Endothelial cell of umbilical vein (primary cell): ENCODE data around the gene PDHX. TPM values are rescaled to one million over a fixed set of nuclear protein-coding genes. Genes with fewer than 3 reads are reported as not detected.

Source experiments
- BruUV-seq: library from RNA; stranded (reverse); fragments of 400-500 nt; replicated peaks from 2 replicates; lab custom pipeline; 2021; lab: Mats Ljungman, UMichigan
- CTCF ChIA-PET: fragments of 300-600, 350-600 bp; sonication (Branson Sonifier 250); formaldehyde crosslinking; loops from one replicate; lab custom pipeline; 2021; ENCODE audit warnings: antibody characterized with exemption, inconsistent platforms; lab: Charles Lee
- POLR2A ChIA-PET: fragments of 300-600, 350-600 bp; sonication (Branson Sonifier 250); formaldehyde crosslinking; loops from one replicate; lab custom pipeline; 2021; ENCODE audit warnings: antibody characterized with exemption, inconsistent platforms; lab: Charles Lee
- DNase-seq: peaks from one replicate; pipeline ENCODE4 v3.0.0-alpha.2; 2011; ENCODE audit warnings: low read depth, low spot score
- FAIRE-seq: peaks from 2 replicates; lab custom pipeline; 2011; peaks lifted over from hg19 to GRCh38; lab: Jason Lieb, UNC
- H2AFZ ChIP-seq: 2 replicates; pipeline ENCODE4 v1.6.0; 2012; ENCODE audit warnings: low read depth, low read length, control low read depth, inconsistent platforms
- H3K27ac ChIP-seq: 2 replicates; pipeline ENCODE4 v1.5.1; 2011; ENCODE audit warnings: low read depth, mild to moderate bottlenecking, control low read depth, low read length, moderate library complexity; ENCODE audit not compliant: insufficient read depth
- H3K27me3 ChIP-seq, 2 experiments: 2 replicates each; pipeline versions ENCODE4 v1.6.0 to v1.6.1; 2011; ENCODE audit warnings: low read length in 2 of 2, mixed read lengths in 1 of 2; ENCODE audit not compliant: control insufficient read depth in 2 of 2, insufficient read depth in 2 of 2
- H3K36me3 ChIP-seq, 2 experiments: 2 replicates in 1 of 2; 3 replicates in 1 of 2; pipeline ENCODE4 v1.5.1; 2011; ENCODE audit warnings: low read length in 2 of 2, mild to moderate bottlenecking in 1 of 2, moderate library complexity in 1 of 2; ENCODE audit not compliant: control insufficient read depth in 2 of 2, insufficient read depth in 2 of 2; ENCODE audit errors: extremely low read depth in 1 of 2
- H3K4me1 ChIP-seq: 3 replicates; pipeline ENCODE4 v1.5.1; 2011; ENCODE audit warnings: mild to moderate bottlenecking, low read length; ENCODE audit not compliant: control insufficient read depth, insufficient read depth; ENCODE audit errors: extremely low read depth
- H3K4me2 ChIP-seq: 2 replicates; pipeline ENCODE4 v1.6.1; 2011; ENCODE audit warnings: low read length, control low read depth, mixed read lengths; ENCODE audit not compliant: insufficient read depth
- H3K4me3 ChIP-seq, 3 experiments: fragments of 200-600 bp in 1 of 3; sonication (generic), shearing (Covaris generic) in 1 of 3; replicated peaks in 1 of 3; 2 replicates each; pipeline ENCODE4 v1.5.1; 2011 to 2016; ENCODE audit warnings: control low read depth in 3 of 3, low read length in 3 of 3, mild to moderate bottlenecking in 2 of 3, inconsistent platforms in 1 of 3, low read depth in 1 of 3, moderate library complexity in 1 of 3; ENCODE audit not compliant: insufficient read depth in 1 of 3
- H3K79me2 ChIP-seq: 2 replicates; pipeline ENCODE4 v1.6.0; 2012; ENCODE audit warnings: low read length, inconsistent platforms; ENCODE audit not compliant: control insufficient read depth, insufficient read depth
- H3K9ac ChIP-seq: replicated peaks from 2 replicates; pipeline ENCODE3; 2011; ENCODE audit warnings: low read length, control low read depth; ENCODE audit not compliant: insufficient read depth; ENCODE audit errors: extremely low read depth
- H3K9me1 ChIP-seq: replicated peaks from 3 replicates; pipeline ENCODE4 v1.6.0; 2011; ENCODE audit warnings: mild to moderate bottlenecking, low read length; ENCODE audit not compliant: control insufficient read depth, insufficient read depth; ENCODE audit errors: extremely low read depth
- H3K9me3 ChIP-seq: replicated peaks from 2 replicates; pipeline ENCODE4 v1.5.1; 2012; ENCODE audit warnings: low read length, inconsistent platforms; ENCODE audit not compliant: control insufficient read depth, insufficient read depth
- H4K20me1 ChIP-seq: replicated peaks from 2 replicates; pipeline ENCODE3; 2011; ENCODE audit warnings: mild to moderate bottlenecking, low read length; ENCODE audit not compliant: control insufficient read depth, insufficient read depth; ENCODE audit errors: extremely low read depth
- EZH2 ChIP-seq: IDR thresholded peaks from 2 replicates; pipeline ENCODE4 v1.6.1; 2012; ENCODE audit warnings: borderline replicate concordance, low read depth, mild to moderate bottlenecking, moderate library complexity, low read length, inconsistent platforms; ENCODE audit not compliant: severe bottlenecking
- FOS ChIP-seq: IDR thresholded peaks from 2 replicates; pipeline ENCODE4 v1.6.1; 2011; ENCODE audit warnings: mild to moderate bottlenecking, low read length, moderate library complexity, borderline replicate concordance; ENCODE audit not compliant: insufficient read depth
- GATA2 ChIP-seq: IDR thresholded peaks from 2 replicates; pipeline ENCODE4 v1.7.0; 2011; ENCODE audit warnings: low read depth, mild to moderate bottlenecking, moderate library complexity, mixed read lengths, low read length; ENCODE audit not compliant: insufficient read length, insufficient read depth
- JUN ChIP-seq: IDR thresholded peaks from 2 replicates; pipeline ENCODE4 v1.6.1; 2011; ENCODE audit warnings: borderline replicate concordance, low read depth; ENCODE audit not compliant: insufficient read length, insufficient read depth
- MYC ChIP-seq: IDR thresholded peaks from one replicate; pipeline ENCODE4 v1.6.1; 2011; ENCODE audit warnings: mild to moderate bottlenecking, low read depth, low read length
- POLR2A ChIP-seq: IDR thresholded peaks from 2 replicates; pipeline ENCODE4 v1.6.1; 2012; ENCODE audit warnings: low read depth, mild to moderate bottlenecking, control low read depth, low read length
- POLR2AphosphoS5 ChIP-seq: IDR thresholded peaks from 2 replicates; pipeline ENCODE4 v1.6.1; 2012; ENCODE audit warnings: low read depth, mild to moderate bottlenecking, control low read depth, low read length, moderate library complexity; ENCODE audit not compliant: insufficient read depth
- dilution Hi-C: fragments of 300-500 bp; cut with MboI; formaldehyde crosslinking; loops from one replicate; pipeline ENCODE4 v1.15.0; 2019; ENCODE audit warnings: low sequenced_read_pairs; ENCODE audit not compliant: extremely low pct_ligation_motif_present
- intact Hi-C: fragments of 100-400 bp; cut with micrococcal nuclease; formaldehyde crosslinking; loops from one replicate; pipeline ENCODE4 v1.10.0; 2022
- polyA plus RNA-seq, 4 experiments: library from polyadenylated mRNA; depleted of rRNA in 3 of 4; stranded (reverse) in 3 of 4; unstranded in 1 of 4; fragments of >200 nt; gene quantifications; 2 replicates each; pipeline versions ENCODE4 v1.2.1 to v1.2.3, GENCODE V29; 2011 to 2012; ENCODE audit warnings: missing spikeins in 1 of 4
- total RNA-seq: library from RNA; stranded (reverse); gene quantifications from 2 replicates; pipeline ENCODE4 v1.2.3, GENCODE V29; 2021
- TF ChIP-seq, protein P1 (sequence below): IDR thresholded peaks from 2 replicates; pipeline ENCODE4 v1.6.1; 2011; ENCODE audit not compliant: insufficient read depth, insufficient read length
- TF ChIP-seq, protein P2 (sequence below), 2 donors: IDR thresholded peaks; 1 replicate in 1 of 2; 2 replicates in 1 of 2; pipeline ENCODE4 v1.5.1; 2011; ENCODE audit warnings: low read length in 2 of 2, mild to moderate bottlenecking in 2 of 2, moderate library complexity in 2 of 2, control low read depth in 1 of 2, inconsistent platforms in 1 of 2, low read depth in 1 of 2; ENCODE audit not compliant: insufficient read depth in 1 of 2; ENCODE audit errors: extremely low read depth in 1 of 2

PDHX gene
- total and polyA plus RNA-seq, 2 donors (not counting 3 experiments of a cell fraction or from before 2014, with no cell fraction given): 10.5 to 30.5 TPM

DNA sequence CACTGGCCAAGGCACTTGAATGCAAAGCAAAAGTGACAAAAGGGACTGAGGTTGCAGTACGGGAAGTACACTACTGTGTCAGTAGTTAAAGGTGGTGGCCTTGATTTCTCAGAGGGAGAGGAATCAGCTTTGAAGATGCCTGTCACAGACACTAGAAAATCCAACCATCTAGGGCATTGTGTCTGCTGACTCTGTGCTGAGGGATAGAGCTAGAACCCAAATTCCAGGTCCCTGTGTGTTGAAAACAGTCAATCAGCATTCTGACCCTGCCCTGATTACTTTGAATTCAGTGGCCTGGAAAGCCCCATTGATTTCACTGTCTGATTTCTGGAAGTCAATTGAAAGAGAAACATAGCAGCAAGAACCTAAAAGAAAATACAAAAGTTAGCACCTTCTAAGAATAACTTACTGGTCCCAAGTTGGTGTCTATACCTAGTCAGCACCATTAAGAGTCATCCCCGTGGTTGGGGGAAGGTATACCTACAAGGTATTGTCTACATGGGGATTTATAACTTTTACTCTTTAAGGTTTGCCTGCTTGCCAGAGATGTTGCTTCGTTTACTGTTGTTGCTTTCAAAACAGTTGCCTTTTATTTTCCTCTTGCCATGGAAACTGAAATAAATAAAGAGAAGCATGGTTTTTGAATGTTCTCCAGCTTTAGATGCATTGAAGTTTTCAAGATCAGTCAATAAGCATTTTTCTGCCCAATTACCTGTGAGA lies 97.3 kb downstream of the PDHX start:
- no peak overlapping the region for H3K9ac ChIP-seq
- no peaks in the 10 kb centered on the region for H3K9me3 ChIP-seq
- H3K9me1 ChIP-seq: no peaks in the 10 kb centered on the region
- no peak overlapping the region for H3K4me3 ChIP-seq
- H2AFZ ChIP-seq: no peak overlapping the region
- H3K36me3 ChIP-seq: no peaks in the 10 kb centered on the region
- intact Hi-C loops: no loop called here
- H3K79me2 ChIP-seq: no peaks in the 10 kb centered on the region
- no peak for FAIRE-seq
- ChIA-PET POLR2A (no interaction called here), CTCF (interaction anchor here (0.6 to 1.1 kb wide), 3 partner anchors 13 to 464 kb away, joined by 3 to 4 read pairs (median 3); no protein-coding TSS in a partner anchor)
- H4K20me1 ChIP-seq: no peaks in the 10 kb centered on the region
- dilution Hi-C loops: no loop called here
- H3K27me3 ChIP-seq: no peaks in the 10 kb centered on the region
- no peak overlapping the region for H3K27ac ChIP-seq
- no TSS peak for BruUV-seq
- no peak overlapping the region for H3K4me2 ChIP-seq
- DNase-seq: no peak
- no peak for TF ChIP-seq MYC
- TF ChIP-seq JUN: no peak
- TF ChIP-seq POLR2AphosphoS5: no peak
- no peak for TF ChIP-seq GATA2
- H3K4me1 ChIP-seq: no peaks in the 10 kb centered on the region

DNA sequence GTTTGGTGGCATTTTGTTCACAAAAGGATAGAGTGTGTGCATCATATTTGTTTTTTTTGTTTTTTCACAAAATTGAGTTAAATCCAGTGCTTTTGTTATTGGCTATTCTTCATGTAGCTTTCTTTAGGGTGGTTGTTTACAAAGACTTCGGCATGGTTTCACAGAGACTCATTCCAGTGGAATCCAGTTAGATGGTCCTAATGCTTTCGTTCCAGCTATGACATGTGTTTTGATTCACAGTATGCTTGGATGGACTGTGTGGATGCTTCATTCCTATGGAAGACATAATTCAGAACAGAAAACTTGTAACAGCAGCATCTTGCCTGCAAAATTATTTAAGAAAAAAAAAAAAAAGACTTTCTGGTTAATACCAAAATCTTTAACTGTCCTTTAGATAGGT lies 97.9 kb downstream of the PDHX start:
- no peak overlapping the region for H3K4me2 ChIP-seq
- CTCF ChIA-PET: interaction anchor here (0.6 to 1.1 kb wide), 2 partner anchors 14 to 463 kb away, joined by 3 read pairs; no protein-coding TSS in a partner anchor
- H3K27ac ChIP-seq: no peak overlapping the region
- no peaks in the 10 kb centered on the region for H3K9me3 ChIP-seq
- DNase-seq: no peak
- H3K9ac ChIP-seq: no peak overlapping the region
- no peak overlapping the region for H2AFZ ChIP-seq
- no peaks in the 10 kb centered on the region for H3K36me3 ChIP-seq
- H3K79me2 ChIP-seq: no peaks in the 10 kb centered on the region
- no peaks in the 10 kb centered on the region for H3K4me1 ChIP-seq
- no peak for FAIRE-seq
- POLR2A ChIA-PET: no interaction called here
- H3K27me3 ChIP-seq: no peaks in the 10 kb centered on the region
- dilution Hi-C loops (no loop called here), intact Hi-C loops (no loop called here)
- BruUV-seq: no TSS peak
- H3K4me3 ChIP-seq: no peak overlapping the region
- no peaks in the 10 kb centered on the region for H4K20me1 ChIP-seq
- TF ChIP-seq POLR2AphosphoS5 (no peak), EZH2 (no peak), JUN (no peak), GATA2 (no peak), POLR2A (no peak), MYC (no peak), FOS (no peak)
- TF ChIP-seq, protein P1, sequence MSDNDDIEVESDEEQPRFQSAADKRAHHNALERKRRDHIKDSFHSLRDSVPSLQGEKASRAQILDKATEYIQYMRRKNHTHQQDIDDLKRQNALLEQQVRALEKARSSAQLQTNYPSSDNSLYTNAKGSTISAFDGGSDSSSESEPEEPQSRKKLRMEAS: no peak
- TF ChIP-seq, protein P2, sequence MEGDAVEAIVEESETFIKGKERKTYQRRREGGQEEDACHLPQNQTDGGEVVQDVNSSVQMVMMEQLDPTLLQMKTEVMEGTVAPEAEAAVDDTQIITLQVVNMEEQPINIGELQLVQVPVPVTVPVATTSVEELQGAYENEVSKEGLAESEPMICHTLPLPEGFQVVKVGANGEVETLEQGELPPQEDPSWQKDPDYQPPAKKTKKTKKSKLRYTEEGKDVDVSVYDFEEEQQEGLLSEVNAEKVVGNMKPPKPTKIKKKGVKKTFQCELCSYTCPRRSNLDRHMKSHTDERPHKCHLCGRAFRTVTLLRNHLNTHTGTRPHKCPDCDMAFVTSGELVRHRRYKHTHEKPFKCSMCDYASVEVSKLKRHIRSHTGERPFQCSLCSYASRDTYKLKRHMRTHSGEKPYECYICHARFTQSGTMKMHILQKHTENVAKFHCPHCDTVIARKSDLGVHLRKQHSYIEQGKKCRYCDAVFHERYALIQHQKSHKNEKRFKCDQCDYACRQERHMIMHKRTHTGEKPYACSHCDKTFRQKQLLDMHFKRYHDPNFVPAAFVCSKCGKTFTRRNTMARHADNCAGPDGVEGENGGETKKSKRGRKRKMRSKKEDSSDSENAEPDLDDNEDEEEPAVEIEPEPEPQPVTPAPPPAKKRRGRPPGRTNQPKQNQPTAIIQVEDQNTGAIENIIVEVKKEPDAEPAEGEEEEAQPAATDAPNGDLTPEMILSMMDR (IDR thresholded peaks at IDR 0.05; ENCODE audit: extremely low read depth in 1 of 2, insufficient read depth in 1 of 2, low read depth in 1 of 2, low read length in 2 of 2): no peak
- no peaks in the 10 kb centered on the region for H3K9me1 ChIP-seq
